ENCODE data around the gene S1PR1. TPM values are rescaled to one million over a fixed set of nuclear protein-coding genes. Genes with fewer than 3 reads are reported as not detected.
A peak's percentile ranks its signal among the peaks of the same experiment; 100 is the strongest.
"Not testable (repeated sequence)": the region's sequence is repeated elsewhere in the genome, so short reads cannot be mapped to it uniquely, and the experiment has no call there.

The S1PR1 gene
- total RNA-seq = 10 to 100 TPM; 69.3 to 85.3 TPM
- long read RNA-seq, transcript S1PR1-201 (2 exons, 2,909 nt) = major isoform, 167 of 225 reads
- long read RNA-seq, transcript S1PR1-203 (2 exons, 825 nt) = minor isoform, 18 of 225 reads
- long read RNA-seq, partial matches to known transcripts = 37 of 225 reads
- long read RNA-seq, other reads (novel, unspliced or antisense) = 0 of 225 reads

DNA sequence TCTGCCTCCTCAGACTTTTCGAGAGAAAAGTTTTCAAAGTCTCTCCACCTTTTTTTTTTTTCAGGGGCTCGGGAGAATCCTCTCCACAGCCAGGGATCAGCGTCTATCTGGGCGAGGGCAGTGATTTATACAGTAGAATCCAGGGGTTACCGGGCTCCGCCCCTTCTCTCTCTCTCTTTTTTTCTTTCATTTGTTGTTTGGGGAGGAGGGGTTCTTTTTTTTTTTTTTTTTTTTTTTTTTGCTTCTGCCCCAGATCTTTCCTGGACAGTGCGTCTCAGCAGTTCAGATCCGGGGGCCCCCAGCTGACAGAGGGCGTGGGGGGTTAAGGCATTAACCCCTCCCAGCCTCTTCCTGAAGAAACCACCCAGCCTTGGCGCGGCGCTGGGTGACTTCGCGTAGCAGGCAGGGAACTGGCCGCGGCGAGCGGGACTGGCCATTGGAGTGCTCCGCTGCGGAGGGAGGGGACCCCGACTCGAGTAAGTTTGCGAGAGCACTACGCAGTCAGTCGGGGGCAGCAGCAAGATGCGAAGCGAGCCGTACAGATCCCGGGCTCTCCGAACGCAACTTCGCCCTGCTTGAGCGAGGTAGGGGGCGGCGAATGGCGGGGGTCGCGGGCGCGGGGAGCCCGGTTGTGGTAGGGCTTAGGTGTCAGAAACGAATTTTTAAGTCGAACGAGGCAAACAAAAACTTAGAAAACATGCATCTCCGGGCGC, at the start of gene S1PR1:
Gene S1PR1 (plus strand): TSS at position 504 of the 713 bp plus-strand sequence. CDS start 1,966 bp downstream, outside the sequence.
- DNase-seq (peak; percentile 90), ATAC-seq (peak; percentile 68 to 76)
- intact Hi-C loops (cut with DNase I) = loop anchor here in 1 of 2 donors (5.0 to 10.0 kb wide), 2 partner anchors 52 to 209 kb away; partner anchors contain the start of gene DPH5

DNA sequence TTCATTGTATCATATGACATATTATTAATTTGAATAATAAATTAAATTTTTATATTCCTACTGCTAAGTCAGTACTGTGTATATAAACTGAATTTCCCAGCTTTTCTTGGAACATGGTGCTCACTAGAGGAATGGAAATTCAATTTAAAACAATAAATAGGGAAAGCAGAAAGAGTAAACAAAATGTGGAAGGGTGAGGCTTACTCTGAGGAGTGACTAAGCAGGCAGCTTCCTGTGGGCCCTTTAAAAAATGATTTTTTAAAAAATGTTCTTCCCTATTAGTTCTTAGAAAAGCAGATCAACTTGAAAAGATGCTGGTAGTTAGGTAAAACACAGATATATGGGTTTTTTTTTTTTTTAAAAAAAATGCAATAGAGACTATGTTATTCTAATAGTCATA, 49.5 kb upstream of the S1PR1 start:
- ATAC-seq (no peak), DNase-seq (no peak)
- intact Hi-C loops (cut with DNase I) = loop anchor here in 1 of 2 donors (10.0 kb wide), 1 partner anchor 48 kb away; the partner anchor contains the start of gene S1PR1

GRCh38 chr1:101188331-101188730, 48.5 kb upstream of the S1PR1 start:
- no peak for DNase-seq
- ATAC-seq = no peak
- intact Hi-C loops (cut with DNase I) = loop anchor here in 1 of 2 donors (10.0 kb wide), 1 partner anchor 46 kb away; the partner anchor contains the start of gene S1PR1

DNA sequence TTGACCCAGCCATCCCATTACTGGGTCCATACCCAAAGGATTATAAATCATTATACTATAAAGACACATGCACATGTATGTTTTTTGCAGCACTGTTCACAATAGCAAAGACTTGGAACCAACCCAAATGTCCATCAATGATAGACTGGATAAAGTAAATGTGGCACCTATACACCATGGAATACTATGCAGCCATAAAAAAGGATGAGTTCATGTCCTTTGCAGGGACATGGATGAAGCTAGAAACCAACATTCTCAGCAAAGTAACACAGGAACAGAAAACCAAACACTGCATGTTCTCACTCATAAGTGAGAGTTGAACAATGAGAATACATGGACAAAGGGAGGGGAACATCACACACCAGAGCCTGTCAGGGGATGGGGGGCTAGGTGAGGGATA, 47.9 kb upstream of the S1PR1 start:
- intact Hi-C loops (cut with DNase I) = loop anchor here in 1 of 2 donors (10.0 kb wide), 1 partner anchor 46 kb away; the partner anchor contains the start of gene S1PR1
- not testable (repeated sequence) for DNase-seq, ATAC-seq

GRCh38 chr1:101190441-101190840, 46.4 kb upstream of the S1PR1 start:
- intact Hi-C loops (cut with DNase I) = no loop called here
- ATAC-seq (peak; percentile 55 to 68), DNase-seq (no peak)

DNA sequence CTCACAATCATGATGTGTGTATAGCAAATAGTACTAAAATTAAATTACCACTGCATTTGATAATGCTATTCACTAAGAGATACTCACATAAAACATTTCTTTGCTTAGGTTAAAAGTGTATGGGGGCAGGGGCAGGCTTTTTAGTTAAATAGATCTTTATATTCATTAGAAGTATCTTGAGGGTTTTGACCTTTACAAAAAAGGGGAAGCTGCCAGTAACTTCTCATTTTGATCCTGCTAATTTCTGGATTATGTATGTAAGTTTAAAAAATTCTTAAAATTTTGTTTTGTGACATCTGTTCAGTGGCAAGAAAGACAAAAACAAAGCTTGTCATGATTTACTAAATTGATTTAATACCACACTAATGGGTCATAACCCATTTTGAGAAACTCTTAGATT, 45.8 kb upstream of the S1PR1 start:
- DNase-seq (no peak), ATAC-seq (no peak)
- intact Hi-C loops (cut with DNase I) = no loop called here

DNA sequence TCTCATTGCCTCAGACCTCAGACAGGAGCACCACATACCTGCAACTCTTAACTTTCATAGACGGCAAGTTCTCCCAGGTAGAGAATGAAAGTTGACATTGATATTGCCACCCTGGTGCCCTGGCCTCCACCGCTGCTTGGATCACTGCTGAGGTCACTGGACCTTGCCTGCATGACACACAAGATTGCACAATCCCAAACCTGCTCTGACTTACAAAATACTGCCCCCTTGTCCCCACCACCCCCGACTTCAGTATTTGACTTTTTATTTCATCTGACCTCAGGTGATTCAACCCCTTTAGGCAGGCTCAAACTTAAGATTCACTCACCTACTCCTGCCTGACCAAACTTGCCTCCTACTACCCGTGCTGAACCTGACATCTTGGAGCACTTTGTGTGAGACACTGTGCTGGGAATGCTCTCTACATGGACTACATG, 43.1 kb upstream of the S1PR1 start:
- DNase-seq (no peak), ATAC-seq (peak in 1 of 2 donors; percentile 34)
- intact Hi-C loops (cut with DNase I) = no loop called here

GRCh38 chr1:101194746-101195145, 42.1 kb upstream of the S1PR1 start:
- ATAC-seq = no peak
- no peak for DNase-seq
- intact Hi-C loops (cut with DNase I) = no loop called here

DNA sequence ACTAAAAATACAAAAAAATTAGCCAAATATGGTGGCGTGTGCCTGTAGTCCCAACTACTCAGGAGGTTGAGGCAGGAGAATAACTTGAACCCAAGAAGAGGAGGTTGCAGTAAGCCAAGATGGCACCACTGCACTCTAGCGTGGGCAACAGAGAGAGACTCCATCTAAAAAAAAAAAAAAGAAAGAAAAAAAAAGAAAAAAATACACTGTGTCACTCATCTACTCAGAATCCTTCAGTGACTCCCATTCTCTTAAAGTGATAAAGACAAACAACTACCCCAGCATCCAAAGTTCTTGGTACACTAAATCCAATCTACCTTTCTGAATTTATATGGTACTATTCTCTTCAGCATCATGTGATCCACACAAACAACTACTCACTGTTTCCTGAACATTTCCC, 40.2 kb upstream of the S1PR1 start:
- DNase-seq (no peak), ATAC-seq (no peak)
- intact Hi-C loops (cut with DNase I) = no loop called here

DNA sequence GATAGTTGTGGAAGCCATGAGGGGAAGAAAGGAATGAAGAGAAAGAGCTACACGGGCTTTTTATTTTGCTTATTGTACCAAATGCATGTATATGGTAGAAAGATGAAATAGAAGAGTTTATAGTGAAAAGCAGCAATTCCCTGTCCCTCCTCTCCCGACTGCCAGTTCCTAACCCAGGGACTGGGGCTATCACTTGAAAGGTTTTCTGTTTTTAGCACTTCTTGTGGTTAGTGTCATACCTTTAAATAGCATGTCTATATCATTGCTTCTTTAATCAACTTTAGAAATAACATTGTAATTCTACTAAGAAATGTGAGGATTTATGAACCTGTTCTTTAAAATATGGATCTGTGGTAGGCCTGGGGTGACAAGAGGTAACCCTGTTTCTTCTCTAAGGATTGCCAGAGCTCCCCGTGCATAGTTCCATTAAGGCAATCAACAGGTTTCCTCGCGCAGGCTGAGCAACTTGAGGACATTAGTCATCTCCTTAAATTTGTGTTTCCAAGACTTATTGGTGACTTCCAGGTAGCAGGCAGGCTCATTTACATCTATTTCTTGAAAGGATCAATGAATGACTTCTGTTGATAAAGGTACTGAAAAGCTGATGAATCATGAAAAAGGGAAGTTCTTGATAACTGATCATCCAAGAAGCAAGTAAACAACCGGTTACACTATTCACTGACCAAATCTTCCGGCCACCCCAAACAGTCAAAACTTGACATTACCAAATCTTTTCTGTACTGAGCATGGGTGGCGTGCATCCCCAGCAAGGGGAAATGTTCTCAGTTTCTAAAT, 37.8 kb upstream of the S1PR1 start:
- ATAC-seq (no peak), DNase-seq (no peak)
- intact Hi-C loops (cut with DNase I) = no loop called here

DNA sequence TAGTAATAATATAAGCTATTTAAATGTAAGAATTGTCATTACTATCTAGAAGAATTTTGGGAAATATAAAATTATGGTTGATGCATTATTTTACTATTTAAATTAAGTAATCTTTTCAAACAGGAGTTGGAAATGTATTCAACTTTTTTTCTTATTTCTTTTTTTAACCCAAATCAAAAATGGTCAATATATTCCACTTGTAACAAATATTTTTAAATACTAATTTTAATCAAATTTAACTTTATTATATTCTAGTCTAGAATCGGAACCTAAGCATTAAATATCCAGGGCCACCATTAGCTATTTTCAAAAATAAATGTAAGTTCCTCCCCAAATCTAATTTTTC, 37.2 kb upstream of the S1PR1 start:
- intact Hi-C loops (cut with DNase I) = no loop called here
- ATAC-seq = no peak
- DNase-seq = no peak

DNA sequence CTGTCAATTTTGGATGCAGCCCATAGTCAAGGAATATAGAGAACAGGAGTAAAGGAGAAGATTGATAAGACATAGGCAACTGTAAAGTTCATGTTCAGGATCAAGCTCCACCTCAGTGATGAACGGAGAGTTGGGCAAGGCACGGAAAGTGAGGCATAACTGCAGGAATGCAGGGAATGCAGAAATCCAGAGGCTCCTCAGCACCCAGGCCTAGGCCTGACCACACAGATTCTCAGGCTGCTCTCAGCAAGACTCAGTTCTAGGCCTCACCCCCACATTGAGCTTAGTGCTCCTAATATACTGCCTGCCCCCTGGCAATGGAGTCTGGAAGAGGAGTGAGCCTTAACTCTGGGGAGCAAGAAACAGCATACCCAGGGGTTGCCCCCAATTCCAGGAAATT, 36.3 kb upstream of the S1PR1 start:
- intact Hi-C loops (cut with DNase I) = no loop called here
- ATAC-seq (peak in 1 of 2 donors; percentile 61), DNase-seq (no peak)

- ATAC-seq (peak; percentile 93 to 96), DNase-seq (peak; percentile 22)
- intact Hi-C loops (cut with DNase I) = no loop called here
These were observed 32.8 kb upstream of the S1PR1 start for GRCh38 chr1:101203820-101204540.

DNA sequence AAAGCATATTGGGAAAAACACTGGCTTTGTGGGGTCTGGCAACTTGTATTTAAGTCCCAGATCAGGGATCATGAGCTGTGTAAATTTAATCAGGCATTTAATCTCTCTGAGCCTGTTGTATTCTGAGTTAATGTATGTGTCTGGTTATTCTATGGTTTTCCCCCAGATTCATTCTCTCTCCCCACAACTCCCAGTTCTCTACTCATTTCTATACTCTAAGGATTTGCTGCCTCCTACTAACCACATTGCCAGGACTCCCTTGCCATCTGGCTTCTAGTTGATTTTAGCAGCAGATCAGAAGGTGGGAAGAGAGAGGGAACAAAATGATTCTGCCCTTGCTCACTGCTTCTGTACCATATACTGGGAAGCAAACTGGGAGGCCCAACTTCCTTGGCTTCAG, 31.4 kb upstream of the S1PR1 start:
- DNase-seq (no peak), ATAC-seq (no peak)
- intact Hi-C loops (cut with DNase I) = no loop called here

DNA sequence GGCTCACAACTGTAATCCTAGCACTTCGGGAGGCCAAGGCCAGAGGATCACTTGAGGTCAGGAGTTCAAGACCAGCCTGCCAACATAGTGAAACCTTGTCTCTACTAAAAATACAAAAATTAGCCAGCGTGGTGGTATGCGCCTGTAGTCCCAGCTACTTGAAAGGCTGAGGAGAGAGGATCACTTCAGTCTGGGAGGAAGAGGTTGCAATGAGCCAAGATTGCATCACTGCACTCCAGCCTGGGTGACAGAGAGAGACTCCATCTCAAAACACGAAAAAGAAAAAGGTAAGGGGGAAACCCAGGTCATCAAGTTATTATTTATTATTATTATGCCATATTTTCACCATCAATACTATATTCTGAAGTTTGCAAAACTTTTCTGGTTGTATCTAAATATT, 30.7 kb upstream of the S1PR1 start:
- DNase-seq; intact Hi-C loops (cut with DNase I): not testable (repeated sequence)
- ATAC-seq = peak in 1 of 2 donors; percentile 21

GRCh38 chr1:101207271-101207670, 29.5 kb upstream of the S1PR1 start:
- intact Hi-C loops (cut with DNase I); DNase-seq; ATAC-seq: not testable (repeated sequence)

- ATAC-seq (peak in 1 of 2 donors; percentile 24), DNase-seq (no peak)
- intact Hi-C loops (cut with DNase I) = no loop called here
These were observed 28.9 kb upstream of the S1PR1 start for GRCh38 chr1:101207891-101208290.

GRCh38 chr1:101215363-101216011, 21.3 kb upstream of the S1PR1 start:
- DNase-seq = no peak
- intact Hi-C loops (cut with DNase I) = no loop called here
- ATAC-seq = no peak

DNA sequence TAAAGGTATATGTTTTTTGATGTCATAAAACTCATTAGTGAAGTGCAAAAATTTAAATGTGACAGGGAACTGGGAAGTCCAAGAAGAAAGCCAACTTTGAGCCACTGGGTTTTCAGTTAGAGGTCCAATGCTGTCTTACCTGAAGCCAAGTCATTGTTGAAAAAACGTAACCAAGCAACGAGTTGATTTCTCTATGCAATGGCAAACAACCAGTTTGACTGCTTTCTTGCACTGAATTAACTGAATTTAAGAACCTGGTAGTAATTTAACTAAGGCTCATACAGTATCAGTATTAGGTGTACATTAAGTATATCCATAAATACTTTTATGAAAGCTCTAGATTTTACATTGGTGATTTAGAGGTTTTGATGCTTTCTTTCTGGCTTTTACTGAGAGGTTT, 20.2 kb upstream of the S1PR1 start:
- intact Hi-C loops (cut with DNase I) = no loop called here
- DNase-seq (no peak), ATAC-seq (no peak)
